Measurements from ENCODE around the gene MMS22L. TPM values are rescaled to one million over a fixed set of nuclear protein-coding genes. Genes with fewer than 3 reads are reported as not detected.

Gene MMS22L
- total RNA-seq, 1 donor from 2014 or later: 8.8 TPM

DNA sequence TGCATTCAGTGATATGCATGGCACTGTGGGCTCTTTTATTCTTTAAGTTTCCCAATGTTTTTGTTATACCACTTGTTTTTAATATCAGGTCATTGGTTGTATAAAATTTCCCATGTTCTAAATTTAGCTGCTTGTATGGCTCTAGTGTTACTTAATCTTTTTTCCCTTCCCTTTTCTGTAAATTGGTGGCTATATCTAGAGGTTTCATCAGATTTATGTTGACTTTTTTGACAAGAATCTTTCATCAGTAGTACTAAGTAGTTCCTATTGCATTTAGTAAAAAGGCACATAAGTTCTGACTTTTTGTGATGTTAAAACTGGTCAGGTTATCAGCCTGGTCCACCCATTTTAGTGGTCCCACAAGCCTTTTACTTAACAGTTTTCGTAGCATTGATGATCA, 51.1 kb downstream of the MMS22L start:
- TF ChIP-seq, protein P1, sequence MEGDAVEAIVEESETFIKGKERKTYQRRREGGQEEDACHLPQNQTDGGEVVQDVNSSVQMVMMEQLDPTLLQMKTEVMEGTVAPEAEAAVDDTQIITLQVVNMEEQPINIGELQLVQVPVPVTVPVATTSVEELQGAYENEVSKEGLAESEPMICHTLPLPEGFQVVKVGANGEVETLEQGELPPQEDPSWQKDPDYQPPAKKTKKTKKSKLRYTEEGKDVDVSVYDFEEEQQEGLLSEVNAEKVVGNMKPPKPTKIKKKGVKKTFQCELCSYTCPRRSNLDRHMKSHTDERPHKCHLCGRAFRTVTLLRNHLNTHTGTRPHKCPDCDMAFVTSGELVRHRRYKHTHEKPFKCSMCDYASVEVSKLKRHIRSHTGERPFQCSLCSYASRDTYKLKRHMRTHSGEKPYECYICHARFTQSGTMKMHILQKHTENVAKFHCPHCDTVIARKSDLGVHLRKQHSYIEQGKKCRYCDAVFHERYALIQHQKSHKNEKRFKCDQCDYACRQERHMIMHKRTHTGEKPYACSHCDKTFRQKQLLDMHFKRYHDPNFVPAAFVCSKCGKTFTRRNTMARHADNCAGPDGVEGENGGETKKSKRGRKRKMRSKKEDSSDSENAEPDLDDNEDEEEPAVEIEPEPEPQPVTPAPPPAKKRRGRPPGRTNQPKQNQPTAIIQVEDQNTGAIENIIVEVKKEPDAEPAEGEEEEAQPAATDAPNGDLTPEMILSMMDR (IDR thresholded peaks at IDR 0.05): no peak
- no peak overlapping the region for H3K4me3 ChIP-seq
- H3K36me3 ChIP-seq: no peaks in the 10 kb centered on the region
- no peaks in the 10 kb centered on the region for H3K4me1 ChIP-seq
- H3K9me3 ChIP-seq: no peaks in the 10 kb centered on the region
- ATAC-seq: no peak
- intact Hi-C loops (cut with DNase I): no loop called here
- no peaks in the 10 kb centered on the region for H3K27me3 ChIP-seq (ENCODE audit: low read depth)
- DNase-seq: no peak
- H3K27ac ChIP-seq: no peak overlapping the region

DNA sequence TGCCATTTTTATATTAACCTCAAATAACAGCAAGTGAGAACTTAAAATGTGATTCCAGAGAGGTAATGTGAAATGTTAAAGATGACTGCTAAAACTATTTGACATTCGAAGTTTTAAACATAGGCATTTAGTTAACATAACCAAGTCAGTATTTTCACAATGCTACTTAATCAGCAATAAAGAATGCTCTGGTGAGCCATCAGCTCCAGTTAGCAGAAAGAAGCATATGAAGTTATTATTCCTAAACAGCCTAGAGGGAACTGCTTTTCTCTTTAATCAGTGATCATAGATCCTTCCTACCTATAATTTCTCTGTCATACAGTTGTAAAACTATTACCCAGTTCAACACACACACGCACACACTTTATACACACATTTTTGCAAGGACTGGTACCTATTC, 60.1 kb downstream of the MMS22L start:
- DNase-seq (no peak), ATAC-seq (no peak)
- Histone ChIP-seq H3K4me3 (no peak overlapping the region), H3K9me3 (no peaks in the 10 kb centered on the region), H3K27me3 (ENCODE audit: low read depth) (no peaks in the 10 kb centered on the region), H3K27ac (no peak overlapping the region), H3K4me1 (no peaks in the 10 kb centered on the region), H3K36me3 (no peaks in the 10 kb centered on the region)
- TF ChIP-seq, protein P1 (IDR thresholded peaks at IDR 0.05): no peak
- intact Hi-C loops (cut with DNase I): no loop called here

DNA sequence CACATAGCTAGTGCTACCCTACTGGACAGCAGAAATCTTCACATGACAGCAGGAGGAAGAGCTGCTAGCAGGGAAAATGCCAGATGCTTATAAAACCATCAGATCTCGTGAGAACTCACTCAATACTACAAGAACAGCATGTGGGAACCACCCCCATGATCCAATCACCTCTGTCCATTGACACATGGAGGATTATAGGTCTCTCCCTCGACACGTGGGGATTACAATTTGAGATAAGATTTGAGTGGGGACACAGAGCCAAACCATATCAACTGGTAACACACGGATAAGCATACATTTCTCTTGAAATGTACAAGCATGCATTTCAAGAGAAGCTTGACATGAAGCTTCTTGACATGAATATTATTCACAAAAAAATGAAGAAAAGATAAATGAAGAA, 64.1 kb downstream of the MMS22L start:
- intact Hi-C loops (cut with DNase I): no loop called here
- TF ChIP-seq, protein P1 (IDR thresholded peaks at IDR 0.05): no peak
- no peak overlapping the region for H3K4me3 ChIP-seq

DNA sequence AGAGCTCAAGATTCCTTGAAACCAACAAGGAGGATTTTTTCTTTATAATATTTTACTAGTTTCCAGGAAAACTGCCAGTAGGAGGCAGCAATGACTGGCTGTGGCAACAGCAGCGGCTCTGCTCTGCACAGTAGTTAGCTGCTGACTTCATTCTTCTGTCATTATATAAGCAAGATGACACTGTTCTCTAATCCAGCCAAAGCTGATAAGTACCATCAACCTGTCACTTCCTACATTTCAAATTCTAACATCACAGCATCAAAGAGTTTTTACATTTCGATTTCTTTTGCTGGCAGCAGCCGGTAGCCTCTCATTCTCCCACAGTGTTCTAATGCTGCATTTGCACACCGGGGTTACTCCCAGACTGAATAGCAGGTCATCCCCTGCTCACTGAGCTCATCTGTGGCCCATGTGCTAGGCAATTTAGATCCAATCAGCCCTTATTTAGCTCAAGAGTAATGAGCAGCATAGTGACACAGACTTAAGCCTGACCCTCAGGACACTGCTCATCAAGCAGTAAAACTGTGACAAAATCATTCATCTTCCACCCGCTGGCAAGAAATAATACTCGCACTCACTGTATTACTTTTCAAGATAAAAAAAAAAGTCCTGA, 67.8 kb downstream of the MMS22L start:
- TF ChIP-seq, protein P1 (IDR thresholded peaks at IDR 0.05): peak; percentile 19
- no peaks in the 10 kb centered on the region for H3K4me1 ChIP-seq
- H3K9me3 ChIP-seq: no peaks in the 10 kb centered on the region
- H3K4me3 ChIP-seq: no peak overlapping the region
- no peak overlapping the region for H3K27ac ChIP-seq
- H3K36me3 ChIP-seq: no peaks in the 10 kb centered on the region
- intact Hi-C loops (cut with DNase I): no loop called here
- no peaks in the 10 kb centered on the region for H3K27me3 ChIP-seq (ENCODE audit: low read depth)
- peak in 1 of 2 donors; percentile 51 for ATAC-seq
- DNase-seq: no peak

More for the DNA sequence above, 64.1 kb downstream of the MMS22L start:
- Histone ChIP-seq H3K36me3 (no peaks in the 10 kb centered on the region), H3K9me3 (no peaks in the 10 kb centered on the region), H3K27ac (no peak overlapping the region), H3K4me1 (no peaks in the 10 kb centered on the region), H3K27me3 (ENCODE audit: low read depth) (no peaks in the 10 kb centered on the region)
- DNase-seq: no peak
- no peak for ATAC-seq

DNA sequence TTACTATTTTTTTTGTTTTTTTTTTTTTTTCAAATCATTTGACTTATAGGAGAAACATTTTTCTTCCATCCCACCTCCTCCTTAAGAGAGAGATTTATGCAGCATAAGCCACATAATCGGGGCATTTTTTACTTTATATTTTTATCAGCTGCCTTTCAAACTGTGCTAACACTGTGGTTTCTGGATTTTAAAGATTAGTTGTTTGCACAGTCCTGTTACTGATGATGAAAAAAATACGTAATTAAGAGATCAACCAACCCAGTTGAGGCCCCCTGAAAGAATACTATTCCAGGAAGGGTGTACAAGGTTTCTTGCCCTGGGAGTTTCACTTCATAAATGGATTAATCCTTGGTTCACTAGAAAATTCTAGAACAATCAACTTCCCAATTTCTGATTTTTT, 68.3 kb downstream of the MMS22L start:
- Histone ChIP-seq H3K36me3 (no peaks in the 10 kb centered on the region), H3K27ac (no peak overlapping the region), H3K27me3 (ENCODE audit: low read depth) (no peaks in the 10 kb centered on the region), H3K4me1 (no peaks in the 10 kb centered on the region), H3K4me3 (no peak overlapping the region), H3K9me3 (no peaks in the 10 kb centered on the region)
- ATAC-seq (no peak), DNase-seq (no peak)
- TF ChIP-seq, protein P1 (IDR thresholded peaks at IDR 0.05): no peak
- intact Hi-C loops (cut with DNase I): no loop called here

All from lower lobe of right lung (tissue), 2 donors.